GM12878 (cell line): ENCODE data around the gene PCDHGB6. TPM values are rescaled to one million over a fixed set of nuclear protein-coding genes. Genes with fewer than 3 reads are reported as not detected.
A peak's percentile ranks its signal among the peaks of the same experiment; 100 is the strongest.

Experiments
- ATF3 ChIP-seq: IDR thresholded peaks from 2 replicates; pipeline ENCODE4 v1.6.1; 2011; ENCODE audit warnings: low read depth, mild to moderate bottlenecking, low read length, moderate library complexity, borderline replicate concordance; ENCODE audit errors: extremely low read depth
- BACH1 ChIP-seq: fragments of 450-650 bp; IDR thresholded peaks from 2 replicates; pipeline ENCODE4 v1.6.1; 2017; ENCODE audit warnings: mild to moderate bottlenecking, borderline replicate concordance
- CEBPB ChIP-seq, 2 experiments: fragments of 150-350 bp in 1 of 2; IDR thresholded peaks; 2 replicates each; pipeline ENCODE4 v1.6.1; 2012 to 2014; ENCODE audit warnings: low read depth in 2 of 2, low read length in 2 of 2, borderline replicate concordance in 1 of 2, inconsistent platforms in 1 of 2
- E4F1 ChIP-seq: fragments of 450-650 bp; IDR thresholded peaks from 2 replicates; pipeline ENCODE4 v1.6.1; 2018; ENCODE audit warnings: borderline replicate concordance, mild to moderate bottlenecking; ENCODE audit not compliant: partially characterized antibody
- HCFC1 ChIP-seq: fragments of 150-350 bp; IDR thresholded peaks from 2 replicates; pipeline ENCODE4 v1.6.1; 2014; ENCODE audit warnings: low read length
- IKZF2 ChIP-seq, 2 experiments: fragments of 450-650 bp; IDR thresholded peaks; 2 replicates each; pipeline ENCODE4 v1.6.1; 2017; ENCODE audit warnings: mild to moderate bottlenecking in 2 of 2, moderate library complexity in 2 of 2
- IRF4 ChIP-seq: IDR thresholded peaks from 2 replicates; pipeline ENCODE4 v1.6.1; 2011; ENCODE audit warnings: low read depth, low read length
- JUND ChIP-seq: IDR thresholded peaks from 2 replicates; pipeline ENCODE4 v1.6.1; 2012; ENCODE audit warnings: low read depth, mild to moderate bottlenecking, low read length, improper control_type of control experiment, moderate library complexity
- MLLT1 ChIP-seq: fragments of 450-650 bp; IDR thresholded peaks from 2 replicates; pipeline ENCODE4 v1.6.1; 2016; ENCODE audit warnings: mild to moderate bottlenecking
- MYB ChIP-seq: fragments of 150-350 bp; IDR thresholded peaks from 2 replicates; pipeline ENCODE4 v1.6.1; 2014; ENCODE audit warnings: mild to moderate bottlenecking, low read depth, low read length, borderline replicate concordance
- POLR2AphosphoS2 ChIP-seq: IDR thresholded peaks from 2 replicates; pipeline ENCODE4 v1.6.1; 2011; ENCODE audit warnings: low read depth, mild to moderate bottlenecking, low read length, improper control_type of control experiment, moderate library complexity
- SUPT20H ChIP-seq: IDR thresholded peaks from 2 replicates; pipeline ENCODE4 v1.6.1; 2011; ENCODE audit warnings: low read depth, mild to moderate bottlenecking, low read length, moderate library complexity, borderline replicate concordance; ENCODE audit not compliant: control insufficient read depth
- SUZ12 ChIP-seq: fragments of 200-600 bp; sonication (generic); IDR thresholded peaks from one replicate; pipeline ENCODE4 v1.6.1; 2018; ENCODE audit warnings: antibody characterized with exemption, mild to moderate bottlenecking; ENCODE audit not compliant: unreplicated experiment
- ZNF24 ChIP-seq: fragments of 450-650 bp; IDR thresholded peaks from 2 replicates; pipeline ENCODE4 v1.6.1; 2017; ENCODE audit warnings: antibody characterized with exemption, mild to moderate bottlenecking
- ZNF622 ChIP-seq: fragments of 450-650 bp; IDR thresholded peaks from 2 replicates; pipeline ENCODE4 v1.6.1; 2017; ENCODE audit warnings: mild to moderate bottlenecking, inconsistent platforms
- ZSCAN29 ChIP-seq: fragments of 450-650 bp; IDR thresholded peaks from 2 replicates; pipeline ENCODE4 v1.6.1; 2017; ENCODE audit warnings: mild to moderate bottlenecking, moderate library complexity
- ZZZ3 ChIP-seq: IDR thresholded peaks from 2 replicates; pipeline ENCODE4 v1.6.1; 2011; ENCODE audit warnings: low read depth; ENCODE audit not compliant: control insufficient read depth, insufficient read length
- polyA plus RNA-seq, 11 experiments: library from polyadenylated mRNA; depleted of rRNA in 4 of 11; unstranded in 6 of 11; stranded (reverse) in 5 of 11; fragments of >200 nt; fragmentation: Nextera tagmentation in 4 of 11; fragmentation: Illumina TruSeq in 1 of 11; extraction: Ambion mirVana in 4 of 11; extraction: Trizol in 1 of 11; gene quantifications; 1 replicate in 1 of 11; 2 replicates in 10 of 11; pipeline versions ENCODE4 v1.2.1 to v1.2.3, GENCODE V29; 2011 to 2016; ENCODE audit warnings: inconsistent platforms in 2 of 11, missing spikeins in 2 of 11, low read depth in 1 of 11
- total RNA-seq, 4 experiments: library from RNA; depleted of rRNA in 3 of 4; stranded (reverse); fragments of >200 nt in 3 of 4; fragmentation: Illumina TruSeq in 1 of 4; extraction: Trizol in 1 of 4; gene quantifications; 2 replicates each; pipeline versions ENCODE4 v1.2.1 to v1.2.3, GENCODE V29; 2013 to 2021
- TF ChIP-seq, protein P1 (sequence below): fragments of 150-350 bp; IDR thresholded peaks from 2 replicates; pipeline ENCODE4 v1.6.1; 2016; ENCODE audit warnings: low read depth, low read length
- TF ChIP-seq, protein P2 (sequence below): IDR thresholded peaks from 2 replicates; pipeline ENCODE4 v1.6.1; 2012; ENCODE audit warnings: low read length, inconsistent platforms

PCDHGB6 gene
- total and polyA plus RNA-seq, 10 of the 15 experiments (the other 5 are each of a cell fraction or from before 2014, with no cell fraction given): 0.07 to 1.0 (median 0.31) TPM

DNA sequence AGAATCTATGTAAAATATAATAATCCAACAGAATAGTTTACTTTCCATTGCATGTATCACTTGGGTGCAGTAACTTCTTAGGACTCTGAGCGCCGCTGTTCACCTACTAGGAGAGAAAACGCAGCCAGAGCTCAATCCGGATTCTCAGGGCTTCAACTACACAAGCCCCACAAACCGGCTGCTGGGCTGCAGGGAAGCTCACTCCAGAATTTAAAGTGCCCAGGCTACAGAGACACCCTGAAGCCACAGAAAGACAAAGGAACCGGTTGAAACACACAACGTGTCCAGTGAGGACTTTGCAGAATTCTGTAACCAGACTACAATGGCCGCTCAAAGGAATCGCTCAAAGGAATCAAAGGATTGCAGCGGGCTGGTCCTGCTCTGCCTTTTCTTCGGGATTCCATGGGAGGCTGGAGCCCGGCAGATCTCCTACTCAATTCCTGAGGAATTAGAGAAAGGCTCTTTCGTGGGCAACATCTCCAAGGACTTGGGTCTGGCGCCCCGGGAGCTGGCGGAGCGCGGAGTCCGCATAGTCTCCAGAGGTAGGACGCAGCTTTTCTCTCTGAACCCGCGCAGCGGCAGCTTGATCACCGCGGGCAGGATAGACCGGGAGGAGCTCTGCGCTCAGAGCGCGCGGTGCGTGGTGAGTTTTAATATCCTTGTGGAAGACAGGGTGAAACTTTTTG is 5.2 kb downstream of the PCDHGB6 start, which contains the start of gene PCDHGA10 (continued):
- TF ChIP-seq ZSCAN29 (peak; percentile 99), SUPT20H (no peak), ZZZ3 (no peak), HCFC1 (no peak), JUND (no peak), SUZ12 (no peak), BACH1 (no peak), IRF4 (no peak), CEBPB (IDR thresholded peaks at IDR 0.05; ENCODE audit: borderline replicate concordance in 1 of 2, low read depth in 2 of 2, low read length in 2 of 2) (no peak), MLLT1 (no peak), ZNF622 (no peak), POLR2AphosphoS2 (no peak), ZNF24 (no peak), IKZF2 (IDR thresholded peaks at IDR 0.05) (no peak), MYB (no peak), E4F1 (no peak), ATF3 (no peak)
- TF ChIP-seq, protein P1, sequence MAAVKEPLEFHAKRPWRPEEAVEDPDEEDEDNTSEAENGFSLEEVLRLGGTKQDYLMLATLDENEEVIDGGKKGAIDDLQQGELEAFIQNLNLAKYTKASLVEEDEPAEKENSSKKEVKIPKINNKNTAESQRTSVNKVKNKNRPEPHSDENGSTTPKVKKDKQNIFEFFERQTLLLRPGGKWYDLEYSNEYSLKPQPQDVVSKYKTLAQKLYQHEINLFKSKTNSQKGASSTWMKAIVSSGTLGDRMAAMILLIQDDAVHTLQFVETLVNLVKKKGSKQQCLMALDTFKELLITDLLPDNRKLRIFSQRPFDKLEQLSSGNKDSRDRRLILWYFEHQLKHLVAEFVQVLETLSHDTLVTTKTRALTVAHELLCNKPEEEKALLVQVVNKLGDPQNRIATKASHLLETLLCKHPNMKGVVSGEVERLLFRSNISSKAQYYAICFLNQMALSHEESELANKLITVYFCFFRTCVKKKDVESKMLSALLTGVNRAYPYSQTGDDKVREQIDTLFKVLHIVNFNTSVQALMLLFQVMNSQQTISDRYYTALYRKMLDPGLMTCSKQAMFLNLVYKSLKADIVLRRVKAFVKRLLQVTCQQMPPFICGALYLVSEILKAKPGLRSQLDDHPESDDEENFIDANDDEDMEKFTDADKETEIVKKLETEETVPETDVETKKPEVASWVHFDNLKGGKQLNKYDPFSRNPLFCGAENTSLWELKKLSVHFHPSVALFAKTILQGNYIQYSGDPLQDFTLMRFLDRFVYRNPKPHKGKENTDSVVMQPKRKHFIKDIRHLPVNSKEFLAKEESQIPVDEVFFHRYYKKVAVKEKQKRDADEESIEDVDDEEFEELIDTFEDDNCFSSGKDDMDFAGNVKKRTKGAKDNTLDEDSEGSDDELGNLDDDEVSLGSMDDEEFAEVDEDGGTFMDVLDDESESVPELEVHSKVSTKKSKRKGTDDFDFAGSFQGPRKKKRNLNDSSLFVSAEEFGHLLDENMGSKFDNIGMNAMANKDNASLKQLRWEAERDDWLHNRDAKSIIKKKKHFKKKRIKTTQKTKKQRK: no peak
- TF ChIP-seq, protein P2, sequence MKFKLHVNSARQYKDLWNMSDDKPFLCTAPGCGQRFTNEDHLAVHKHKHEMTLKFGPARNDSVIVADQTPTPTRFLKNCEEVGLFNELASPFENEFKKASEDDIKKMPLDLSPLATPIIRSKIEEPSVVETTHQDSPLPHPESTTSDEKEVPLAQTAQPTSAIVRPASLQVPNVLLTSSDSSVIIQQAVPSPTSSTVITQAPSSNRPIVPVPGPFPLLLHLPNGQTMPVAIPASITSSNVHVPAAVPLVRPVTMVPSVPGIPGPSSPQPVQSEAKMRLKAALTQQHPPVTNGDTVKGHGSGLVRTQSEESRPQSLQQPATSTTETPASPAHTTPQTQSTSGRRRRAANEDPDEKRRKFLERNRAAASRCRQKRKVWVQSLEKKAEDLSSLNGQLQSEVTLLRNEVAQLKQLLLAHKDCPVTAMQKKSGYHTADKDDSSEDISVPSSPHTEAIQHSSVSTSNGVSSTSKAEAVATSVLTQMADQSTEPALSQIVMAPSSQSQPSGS: no peak
